HEK293 (cell line): Measurements from ENCODE around the gene XRCC6.

ENCODE experiments used
- CTCF ChIA-PET: fragments of 350-600 bp; formaldehyde crosslinking; extraction: SDS; loops from one replicate; lab custom pipeline; 2021; ENCODE audit warnings: antibody characterized with exemption; lab: Yijun Ruan, JAX
- POLR2A ChIA-PET: fragments of 300-600 bp; formaldehyde crosslinking; extraction: SDS; loops from one replicate; lab custom pipeline; 2020; ENCODE audit warnings: antibody characterized with exemption, inconsistent platforms; lab: Yijun Ruan, JAX
- H3K27ac ChIP-seq: fragments of 200-500 bp; sonication (Bioruptor generic); 2 replicates; pipeline ENCODE4 v1.5.1; 2014; ENCODE audit warnings: low read depth, low read length, control low read depth, inconsistent platforms; ENCODE audit errors: extremely low read depth
- H3K36me3 ChIP-seq, 2 experiments: fragments of 200-500 bp in 1 of 2; sonication (Bioruptor generic) in 1 of 2; 1 replicate in 1 of 2; 2 replicates in 1 of 2; pipeline ENCODE4 v1.5.1; 2014 to 2017; ENCODE audit warnings: inconsistent platforms in 2 of 2, low read length in 2 of 2; ENCODE audit not compliant: control insufficient read depth in 2 of 2, insufficient read depth in 1 of 2
- H3K4me1 ChIP-seq: fragments of 200-500 bp; sonication (Bioruptor generic); 2 replicates; pipeline ENCODE4 v1.5.1; 2014; ENCODE audit warnings: mild to moderate bottlenecking, low read length, inconsistent platforms; ENCODE audit not compliant: control insufficient read depth, insufficient read depth
- H3K4me3 ChIP-seq: 2 replicates; pipeline ENCODE4 v1.5.1; 2011; ENCODE audit warnings: low read depth, mild to moderate bottlenecking, control low read depth, low read length, moderate library complexity
- H3K9me3 ChIP-seq: fragments of 200-500 bp; sonication (Bioruptor generic); 2 replicates; pipeline ENCODE4 v1.5.1; 2014; ENCODE audit warnings: low read depth, low read length, inconsistent platforms; ENCODE audit not compliant: control insufficient read depth, insufficient read depth
- PRDM1 ChIP-seq: fragments of 450-650 bp; formaldehyde crosslinking; IDR thresholded peaks from 2 replicates; pipeline ENCODE4; 2016; ENCODE audit warnings: missing biosample characterization, missing genetic modification characterization
- SCRT1 ChIP-seq: fragments of 450-650 bp; formaldehyde crosslinking; IDR thresholded peaks from 2 replicates; pipeline ENCODE4 v1.5.1; 2016; ENCODE audit warnings: missing biosample characterization, missing genetic modification characterization, borderline replicate concordance
- ZNF121 ChIP-seq: fragments of 450-650 bp; formaldehyde crosslinking; IDR thresholded peaks from 2 replicates; pipeline ENCODE4 v1.5.1; 2016; ENCODE audit warnings: missing biosample characterization, missing genetic modification characterization
- ZNF155 ChIP-seq: fragments of 450-650 bp; formaldehyde crosslinking; IDR thresholded peaks from 2 replicates; pipeline ENCODE4 v1.5.1; 2016; ENCODE audit warnings: missing biosample characterization, missing genetic modification characterization
- ZNF19 ChIP-seq: fragments of 450-650 bp; formaldehyde crosslinking; IDR thresholded peaks from 2 replicates; pipeline ENCODE4; 2016; ENCODE audit warnings: missing biosample characterization, missing genetic modification characterization, low read depth
- ZNF792 ChIP-seq: fragments of 450-650 bp; formaldehyde crosslinking; IDR thresholded peaks from 2 replicates; pipeline ENCODE4 v1.5.1; 2016; ENCODE audit warnings: missing biosample characterization, missing genetic modification characterization
- TF ChIP-seq, protein P1 (sequence below): fragments of 450-650 bp; formaldehyde crosslinking; IDR thresholded peaks from 2 replicates; pipeline ENCODE4 v1.5.1; 2016; ENCODE audit warnings: missing biosample characterization, missing genetic modification characterization, borderline replicate concordance
- TF ChIP-seq, protein P2 (sequence below): fragments of 450-650 bp; formaldehyde crosslinking; IDR thresholded peaks from 2 replicates; pipeline ENCODE4; 2016; ENCODE audit warnings: missing biosample characterization, missing genetic modification characterization
- TF ChIP-seq, protein P3 (sequence below): fragments of 450-650 bp; formaldehyde crosslinking; IDR thresholded peaks from 2 replicates; pipeline ENCODE4 v1.5.1; 2016; ENCODE audit warnings: missing biosample characterization, missing genetic modification characterization
- TF ChIP-seq, protein P4 (sequence below): fragments of 450-650 bp; formaldehyde crosslinking; IDR thresholded peaks from 2 replicates; pipeline ENCODE4 v1.5.1; 2016; ENCODE audit warnings: missing biosample characterization, missing genetic modification characterization
- TF ChIP-seq, protein P5 (sequence below): fragments of 450-650 bp; formaldehyde crosslinking; IDR thresholded peaks from 2 replicates; pipeline ENCODE4 v1.5.1; 2016; ENCODE audit warnings: missing biosample characterization, missing genetic modification characterization

Gene XRCC6

DNA sequence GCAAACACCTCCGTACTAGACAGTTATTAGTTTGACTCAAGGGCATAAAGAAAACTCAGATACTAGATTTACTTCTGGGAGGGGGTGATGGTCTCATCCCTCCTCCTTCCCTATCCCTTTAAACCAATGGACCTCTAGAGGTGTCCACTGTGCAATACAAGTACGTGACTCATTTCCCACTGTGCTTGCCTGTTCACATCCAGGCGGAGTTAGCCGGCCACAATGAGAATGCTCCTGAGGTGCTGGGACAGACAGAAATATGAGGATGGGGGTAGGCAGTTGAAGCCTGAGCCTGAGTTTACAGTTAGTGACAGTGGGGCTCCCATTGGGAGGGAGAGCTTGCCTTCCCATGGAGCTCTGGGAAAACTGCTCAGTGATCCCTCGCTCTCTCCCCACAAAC is 23.0 kb upstream of the XRCC6 start (continued):
- TF ChIP-seq, protein P1, sequence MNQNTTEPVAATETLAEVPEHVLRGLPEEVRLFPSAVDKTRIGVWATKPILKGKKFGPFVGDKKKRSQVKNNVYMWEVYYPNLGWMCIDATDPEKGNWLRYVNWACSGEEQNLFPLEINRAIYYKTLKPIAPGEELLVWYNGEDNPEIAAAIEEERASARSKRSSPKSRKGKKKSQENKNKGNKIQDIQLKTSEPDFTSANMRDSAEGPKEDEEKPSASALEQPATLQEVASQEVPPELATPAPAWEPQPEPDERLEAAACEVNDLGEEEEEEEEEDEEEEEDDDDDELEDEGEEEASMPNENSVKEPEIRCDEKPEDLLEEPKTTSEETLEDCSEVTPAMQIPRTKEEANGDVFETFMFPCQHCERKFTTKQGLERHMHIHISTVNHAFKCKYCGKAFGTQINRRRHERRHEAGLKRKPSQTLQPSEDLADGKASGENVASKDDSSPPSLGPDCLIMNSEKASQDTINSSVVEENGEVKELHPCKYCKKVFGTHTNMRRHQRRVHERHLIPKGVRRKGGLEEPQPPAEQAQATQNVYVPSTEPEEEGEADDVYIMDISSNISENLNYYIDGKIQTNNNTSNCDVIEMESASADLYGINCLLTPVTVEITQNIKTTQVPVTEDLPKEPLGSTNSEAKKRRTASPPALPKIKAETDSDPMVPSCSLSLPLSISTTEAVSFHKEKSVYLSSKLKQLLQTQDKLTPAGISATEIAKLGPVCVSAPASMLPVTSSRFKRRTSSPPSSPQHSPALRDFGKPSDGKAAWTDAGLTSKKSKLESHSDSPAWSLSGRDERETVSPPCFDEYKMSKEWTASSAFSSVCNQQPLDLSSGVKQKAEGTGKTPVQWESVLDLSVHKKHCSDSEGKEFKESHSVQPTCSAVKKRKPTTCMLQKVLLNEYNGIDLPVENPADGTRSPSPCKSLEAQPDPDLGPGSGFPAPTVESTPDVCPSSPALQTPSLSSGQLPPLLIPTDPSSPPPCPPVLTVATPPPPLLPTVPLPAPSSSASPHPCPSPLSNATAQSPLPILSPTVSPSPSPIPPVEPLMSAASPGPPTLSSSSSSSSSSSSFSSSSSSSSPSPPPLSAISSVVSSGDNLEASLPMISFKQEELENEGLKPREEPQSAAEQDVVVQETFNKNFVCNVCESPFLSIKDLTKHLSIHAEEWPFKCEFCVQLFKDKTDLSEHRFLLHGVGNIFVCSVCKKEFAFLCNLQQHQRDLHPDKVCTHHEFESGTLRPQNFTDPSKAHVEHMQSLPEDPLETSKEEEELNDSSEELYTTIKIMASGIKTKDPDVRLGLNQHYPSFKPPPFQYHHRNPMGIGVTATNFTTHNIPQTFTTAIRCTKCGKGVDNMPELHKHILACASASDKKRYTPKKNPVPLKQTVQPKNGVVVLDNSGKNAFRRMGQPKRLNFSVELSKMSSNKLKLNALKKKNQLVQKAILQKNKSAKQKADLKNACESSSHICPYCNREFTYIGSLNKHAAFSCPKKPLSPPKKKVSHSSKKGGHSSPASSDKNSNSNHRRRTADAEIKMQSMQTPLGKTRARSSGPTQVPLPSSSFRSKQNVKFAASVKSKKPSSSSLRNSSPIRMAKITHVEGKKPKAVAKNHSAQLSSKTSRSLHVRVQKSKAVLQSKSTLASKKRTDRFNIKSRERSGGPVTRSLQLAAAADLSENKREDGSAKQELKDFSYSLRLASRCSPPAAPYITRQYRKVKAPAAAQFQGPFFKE (tag by site-specific recombination), result no peak
- TF ChIP-seq, protein P2, sequence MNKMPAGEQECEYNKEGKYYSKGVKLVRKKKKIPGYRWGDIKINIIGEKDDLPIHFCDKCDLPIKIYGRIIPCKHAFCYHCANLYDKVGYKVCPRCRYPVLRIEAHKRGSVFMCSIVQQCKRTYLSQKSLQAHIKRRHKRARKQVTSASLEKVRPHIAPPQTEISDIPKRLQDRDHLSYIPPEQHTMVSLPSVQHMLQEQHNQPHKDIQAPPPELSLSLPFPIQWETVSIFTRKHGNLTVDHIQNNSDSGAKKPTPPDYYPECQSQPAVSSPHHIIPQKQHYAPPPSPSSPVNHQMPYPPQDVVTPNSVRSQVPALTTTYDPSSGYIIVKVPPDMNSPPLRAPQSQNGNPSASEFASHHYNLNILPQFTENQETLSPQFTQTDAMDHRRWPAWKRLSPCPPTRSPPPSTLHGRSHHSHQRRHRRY (tag by site-specific recombination), result no peak
- no peak for TF ChIP-seq ZNF155 (tag by site-specific recombination)
- TF ChIP-seq ZNF792 (tag by site-specific recombination), result no peak
- TF ChIP-seq, protein P3, sequence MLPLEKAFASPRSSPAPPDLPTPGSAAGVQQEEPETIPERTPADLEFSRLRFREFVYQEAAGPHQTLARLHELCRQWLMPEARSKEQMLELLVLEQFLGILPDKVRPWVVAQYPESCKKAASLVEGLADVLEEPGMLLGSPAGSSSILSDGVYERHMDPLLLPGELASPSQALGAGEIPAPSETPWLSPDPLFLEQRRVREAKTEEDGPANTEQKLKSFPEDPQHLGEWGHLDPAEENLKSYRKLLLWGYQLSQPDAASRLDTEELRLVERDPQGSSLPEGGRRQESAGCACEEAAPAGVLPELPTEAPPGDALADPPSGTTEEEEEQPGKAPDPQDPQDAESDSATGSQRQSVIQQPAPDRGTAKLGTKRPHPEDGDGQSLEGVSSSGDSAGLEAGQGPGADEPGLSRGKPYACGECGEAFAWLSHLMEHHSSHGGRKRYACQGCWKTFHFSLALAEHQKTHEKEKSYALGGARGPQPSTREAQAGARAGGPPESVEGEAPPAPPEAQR (tag by site-specific recombination), result no peak
- no peak for TF ChIP-seq SCRT1 (tag by site-specific recombination)
- no peak for TF ChIP-seq ZNF19
- TF ChIP-seq, protein P4, sequence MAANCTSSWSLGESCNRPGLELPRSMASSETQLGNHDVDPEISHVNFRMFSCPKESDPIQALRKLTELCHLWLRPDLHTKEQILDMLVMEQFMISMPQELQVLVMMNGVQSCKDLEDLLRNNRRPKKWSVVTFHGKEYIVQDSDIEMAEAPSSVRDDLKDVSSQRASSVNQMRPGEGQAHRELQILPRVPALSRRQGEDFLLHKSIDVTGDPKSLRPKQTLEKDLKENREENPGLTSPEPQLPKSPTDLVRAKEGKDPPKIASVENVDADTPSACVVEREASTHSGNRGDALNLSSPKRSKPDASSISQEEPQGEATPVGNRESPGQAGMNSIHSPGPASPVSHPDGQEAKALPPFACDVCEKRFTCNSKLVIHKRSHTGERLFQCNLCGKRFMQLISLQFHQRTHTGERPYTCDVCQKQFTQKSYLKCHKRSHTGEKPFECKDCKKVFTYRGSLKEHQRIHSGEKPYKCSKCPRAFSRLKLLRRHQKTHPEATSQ (tag by site-specific recombination), result no peak
- TF ChIP-seq ZNF121 (tag by site-specific recombination), result no peak

DNA sequence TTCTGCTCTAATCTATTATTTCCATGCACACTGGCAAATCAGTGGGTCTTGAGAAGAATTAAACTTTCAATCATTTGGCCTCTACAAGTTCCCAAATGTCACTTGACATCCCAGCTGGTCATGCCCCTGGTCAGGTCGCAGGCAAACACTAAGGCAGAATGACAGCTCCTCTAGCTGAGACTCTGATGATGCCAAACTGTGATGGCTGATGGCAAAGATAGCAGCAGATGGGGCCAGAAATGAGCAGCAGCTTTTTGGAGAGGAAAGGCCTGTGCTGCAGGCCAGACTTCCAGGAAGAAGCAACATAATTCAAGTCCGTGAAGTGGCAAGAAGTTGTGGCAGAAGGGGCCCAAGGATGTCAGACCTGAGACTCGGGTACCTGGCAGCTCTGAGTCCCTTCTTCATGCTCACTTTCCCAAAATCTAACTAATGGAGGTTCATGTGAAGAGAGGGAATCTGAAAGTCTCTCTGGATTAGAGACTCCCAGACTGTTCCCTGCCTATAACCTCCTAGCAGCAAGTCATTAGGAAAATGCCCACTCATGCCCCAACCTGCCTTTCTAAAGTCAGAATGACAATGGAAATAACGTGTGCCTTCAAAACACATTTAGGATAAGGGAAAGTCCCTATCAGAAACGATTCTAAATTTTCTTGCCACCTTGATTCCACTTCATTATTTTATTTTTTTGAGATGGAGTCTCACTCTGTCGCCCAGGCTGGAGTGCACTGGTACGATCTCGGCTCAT is 22.0 kb upstream of the XRCC6 start:
- Histone ChIP-seq H3K4me3 (no peak overlapping the region), H3K36me3 (peaks cover 10 to 56% of the 10 kb centered on the region in 2 experiments), H3K9me3 (no peaks in the 10 kb centered on the region)
- 0 out of 2 replicates have a peak, but pooled peaks have one; percentile 33 for TF ChIP-seq PRDM1 (tag by site-specific recombination)
- TF ChIP-seq, protein P5, sequence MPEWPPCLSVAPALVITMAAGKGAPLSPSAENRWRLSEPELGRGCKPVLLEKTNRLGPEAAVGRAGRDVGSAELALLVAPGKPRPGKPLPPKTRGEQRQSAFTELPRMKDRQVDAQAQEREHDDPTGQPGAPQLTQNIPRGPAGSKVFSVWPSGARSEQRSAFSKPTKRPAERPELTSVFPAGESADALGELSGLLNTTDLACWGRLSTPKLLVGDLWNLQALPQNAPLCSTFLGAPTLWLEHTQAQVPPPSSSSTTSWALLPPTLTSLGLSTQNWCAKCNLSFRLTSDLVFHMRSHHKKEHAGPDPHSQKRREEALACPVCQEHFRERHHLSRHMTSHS (tag by site-specific recombination), result no peak
- TF ChIP-seq, all 188 proteins: peak for 1
- ChIA-PET CTCF (interaction anchor here (0.6 to 3.6 kb wide), 15 partner anchors 8 to 195 kb away, joined by 3 to 36 read pairs (median 7); partner anchors contain the start of genes PMM1 and POLR3H), POLR2A (interaction anchor here (0.6 to 3.4 kb wide), 3 partner anchors 9 to 417 kb away, joined by 4 to 12 read pairs (median 7); partner anchors contain the start of genes DESI1, PMM1 and XRCC6)
- no peaks in the 10 kb centered on the region; the same call in 1 of the 2 replicates for H3K4me1 ChIP-seq
- peak overlapping the region; percentile 31; the same call in 1 of the 2 replicates for H3K27ac ChIP-seq
